ENCODE results near the gene TBC1D23. TPM values are rescaled to one million over a fixed set of nuclear protein-coding genes. Genes with fewer than 3 reads are reported as not detected.

TBC1D23 gene
- total and polyA plus RNA-seq, 2 experiments from 2014 or later: 22.4 to 34.4 TPM

GRCh38 chr3:100338911-100339310 is 78.1 kb downstream of the TBC1D23 start:
- H3K4me1 Mint-ChIP-seq: peaks cover 12% of the 10 kb centered on the region
- ATAC-seq (no peak), DNase-seq (ENCODE audit: low spot score) (no peak)
- no peak overlapping the region for H3K27ac Mint-ChIP-seq
- peaks cover 7% of the 10 kb centered on the region for H3K36me3 ChIP-seq (ENCODE audit: insufficient read depth)
- H3K79me2 ChIP-seq (replicated peaks; ENCODE audit: insufficient read depth): no peaks in the 10 kb centered on the region
- no peaks in the 10 kb centered on the region for H3K9me3 Mint-ChIP-seq
- no peak overlapping the region for H3K4me3 ChIP-seq
- H3K4me1 ChIP-seq (ENCODE audit: insufficient read depth): peaks cover 5% of the 10 kb centered on the region; the same call in 1 of the 2 replicates
- no peak for TF ChIP-seq POLR2AphosphoS5 (IDR thresholded peaks at IDR 0.05; ENCODE audit: low read depth)
- TF ChIP-seq ZNF331 (CRISPR knock-in tag; IDR thresholded peaks at IDR 0.05; ENCODE audit: low read depth): no peak
- TF ChIP-seq CTCF (conservative IDR thresholded peaks at IDR 0.05; ENCODE audit: low read depth in 2 of 2): no peak
- TF ChIP-seq EZH2phosphoT487 (IDR thresholded peaks at IDR 0.05; ENCODE audit: unreplicated experiment): no peak
- no peak for TF ChIP-seq ZNF114 (CRISPR knock-in tag; IDR thresholded peaks at IDR 0.05)
- TF ChIP-seq JUNB (IDR thresholded peaks at IDR 0.05; ENCODE audit: unreplicated experiment): no peak
- TF ChIP-seq CREB1 (CRISPR knock-in tag; IDR thresholded peaks at IDR 0.05; ENCODE audit: low read depth): no peak
- TF ChIP-seq ZNF462 (CRISPR knock-in tag; IDR thresholded peaks at IDR 0.05): no peak
- no peak for TF ChIP-seq ETS1 (IDR thresholded peaks at IDR 0.05)
- no peak for TF ChIP-seq EZH2 (IDR thresholded peaks at IDR 0.05; ENCODE audit: low read depth, unreplicated experiment)
- no peak for TF ChIP-seq NANOG (IDR thresholded peaks at IDR 0.05; ENCODE audit: borderline replicate concordance)
- no peak for TF ChIP-seq STAT1 (IDR thresholded peaks at IDR 0.05; ENCODE audit: unreplicated experiment)
- TF ChIP-seq REST (IDR thresholded peaks at IDR 0.05; ENCODE audit: unreplicated experiment): no peak
- H3K27ac ChIP-seq (ENCODE audit: low read depth): no peak overlapping the region
- H3K9me2 ChIP-seq (ENCODE audit: insufficient read depth): no peaks in the 10 kb centered on the region
- no peak overlapping the region for H3K4me2 ChIP-seq
- H3K27me3 Mint-ChIP-seq (ENCODE audit: insufficient read depth, low read depth, poor library complexity): peaks cover 4% of the 10 kb centered on the region
- no peak overlapping the region for H3K4me3 Mint-ChIP-seq
- 0 out of 2 replicates have a peak, but pooled peaks cover 2% of the 10 kb centered on the region for H3F3A ChIP-seq (replicated peaks; ENCODE audit: low read depth)
- H4K20me1 ChIP-seq (replicated peaks; ENCODE audit: insufficient read depth): no peaks in the 10 kb centered on the region; the same call in 1 of the 2 replicates
- peaks cover 1% of the 10 kb centered on the region; the same call in 1 of the 2 replicates for H3K27me3 ChIP-seq (ENCODE audit: insufficient read depth)
- no peak overlapping the region for H2AFZ ChIP-seq
- peaks cover 12% of the 10 kb centered on the region for H3K36me3 Mint-ChIP-seq (ENCODE audit: low read depth)

Measured in GM23338 (cell line).